Adrenal gland (tissue), 12 donors: Measurements from ENCODE around the gene NHS. TPM values are rescaled to one million over a fixed set of nuclear protein-coding genes. Genes with fewer than 3 reads are reported as not detected.
A peak's percentile ranks its signal among the peaks of the same experiment; 100 is the strongest.

Experiments used
- DNase-seq, 7 donors: peaks; one replicate each; pipeline ENCODE4 v3.0.0-alpha.2; 2019 to 2020
- H3K27ac ChIP-seq, 5 donors: fragments of 200-600 bp; sonication (generic) in 4 of 5; 1 replicate in 3 of 5; 2 replicates in 2 of 5; pipeline versions ENCODE4 v1.5.1 to v1.8.0; 2016 to 2020; ENCODE audit warnings: mild to moderate bottlenecking in 1 of 5
- H3K27me3 ChIP-seq: fragments of 200-600 bp; 2 replicates; pipeline ENCODE4 v1.8.0; 2021
- H3K36me3 ChIP-seq, 2 donors: fragments of 200-600 bp; replicated peaks in 1 of 2; 1 replicate in 1 of 2; 2 replicates in 1 of 2; pipeline versions ENCODE4 v1.5.1 to v1.8.0; 2018 to 2022
- H3K4me1 ChIP-seq, 2 donors: fragments of 200-600 bp; replicated peaks in 1 of 2; 1 replicate in 1 of 2; 2 replicates in 1 of 2; pipeline versions ENCODE4 v1.5.1 to v1.8.0; 2018 to 2021
- H3K4me3 ChIP-seq, 4 donors: fragments of 200-600 bp; sonication (generic) in 3 of 4; one replicate each; pipeline ENCODE4 v1.5.1; 2016 to 2018
- H3K9me3 ChIP-seq, 3 donors: fragments of 200-600 bp; sonication (generic) in 1 of 3; replicated peaks in 1 of 3; 1 replicate in 2 of 3; 2 replicates in 1 of 3; pipeline versions ENCODE4 v1.5.1 to v1.8.0; 2016 to 2021
- CTCF ChIP-seq, 6 experiments: fragments of 450-650 bp in 4 of 6; fragments of 200-600 bp in 2 of 6; sonication (generic) in 1 of 6; IDR thresholded peaks; 1 replicate in 5 of 6; 2 replicates in 1 of 6; pipeline versions ENCODE4 v1.5.1 to v1.8.0; 2016 to 2021; ENCODE audit warnings: antibody characterized with exemption in 6 of 6, mild to moderate bottlenecking in 2 of 6, moderate library complexity in 1 of 6
- POLR2A ChIP-seq, 2 donors: fragments of 450-650 bp; IDR thresholded peaks; one replicate each; pipeline ENCODE4 v1.6.1; 2017; ENCODE audit warnings: antibody characterized with exemption in 2 of 2, mild to moderate bottlenecking in 2 of 2, moderate library complexity in 1 of 2
- WGBS, 4 donors: extraction: QIAGEN DNeasy Blood & Tissue Kit in 2 of 4; methylation state at CpG; one replicate each; pipeline versions ENCODE4 v1.1.5 to v1.1.7; 2013 to 2017; 5-methylcytosine and 5-hydroxymethylcytosine counted together
- intact Hi-C, 2 donors: fragments of 100-400 bp; cut with DNase I; formaldehyde crosslinking; loops; one replicate each; pipeline versions ENCODE4 v1.14.1 to v1.15.0; 2022 to 2023
- polyA plus RNA-seq, 3 donors: library from polyadenylated mRNA; stranded (reverse); fragments of 200-250 nt in 2 of 3; fragments of 350-450 nt in 1 of 3; fragmentation: Illumina TruSeq in 1 of 3; extraction: RNeasy Lipid Tissue Mini Kit (QIAGEN cat#74804) in 1 of 3; gene quantifications; one replicate each; pipeline ENCODE4 v1.2.3, GENCODE V29; 2013 to 2014
- total RNA-seq, 9 donors: library from RNA; depleted of rRNA in 4 of 9; stranded (reverse); fragments of >200 nt in 4 of 9; fragments of 120-200 nt in 1 of 9; fragmentation: NEBNext Ultra II Directional in 1 of 9; extraction: Animal tissue kit (Norgen Biotek cat#: 25700) in 1 of 9; gene quantifications; one replicate each; pipeline versions ENCODE4 v1.1.0 to v1.2.4, GENCODE V29; 2013 to 2023
- donor health status: healthy with polysubstance abuse.
- donor health status: Bipolar disorder and iron deficiency.
- donor health status: DM: yes; HTN: yes; CAD: no.
- donor health status: DM: no; HTN: no; CAD: no.
- donor health status: DM: no; HTN: no; CAD: no.
- donor health status: DM: yes; HTN: yes; CAD: no.

Gene NHS
- total and polyA plus RNA-seq, 12 donors = 4.4 to 12.5 (median 6.8) TPM

GRCh38 chrX:17608888-17609287 is 233.9 kb downstream of the NHS start:
- H3K36me3 ChIP-seq = no peaks in the 10 kb centered on the region
- peaks cover 0 to 4% of the 10 kb centered on the region in 2 donors for H3K4me1 ChIP-seq
- peak in 6 of 7 donors; percentile 31 to 65 (median 46) for DNase-seq
- H3K9me3 ChIP-seq = no peaks in the 10 kb centered on the region
- H3K27me3 ChIP-seq = no peaks in the 10 kb centered on the region
- TF ChIP-seq POLR2A (IDR thresholded peaks at IDR 0.05) (no peak), CTCF (IDR thresholded peaks at IDR 0.05) (no peak)
- intact Hi-C loops = no loop called here
- H3K4me3 ChIP-seq = no peak overlapping the region
- no peak overlapping the region for H3K27ac ChIP-seq
- WGBS, 4 donors = 29 to 57% (median 48%) methylated on average over 2 of the region's 2 CpGs

GRCh38 chrX:17610788-17611187 is 235.8 kb downstream of the NHS start:
- no peak for TF ChIP-seq POLR2A (IDR thresholded peaks at IDR 0.05)
- H3K27me3 ChIP-seq = no peaks in the 10 kb centered on the region
- no peak overlapping the region for H3K27ac ChIP-seq
- H3K4me3 ChIP-seq = no peak overlapping the region
- no peaks in the 10 kb centered on the region for H3K36me3 ChIP-seq
- no peak for DNase-seq
- no peaks in the 10 kb centered on the region for H3K9me3 ChIP-seq
- peaks cover 0 to 2% of the 10 kb centered on the region in 2 donors for H3K4me1 ChIP-seq
- 77 to 96% (median 90%) methylated on average over 5 of the region's 5 CpGs for WGBS, 4 donors
- intact Hi-C loops = no loop called here

- WGBS, 4 donors = 36 to 63% (median 54%) methylated on average over 4 to 5 of the region's 5 CpGs
- Histone ChIP-seq H3K4me3 (no peak overlapping the region), H3K9me3 (no peaks in the 10 kb centered on the region), H3K4me1 (no peaks in the 10 kb centered on the region), H3K27me3 (no peaks in the 10 kb centered on the region), H3K36me3 (no peaks in the 10 kb centered on the region), H3K27ac (peak overlapping the region in 1 of 5 donors; percentile 35)
- peak; percentile 39 to 69 (median 57) for DNase-seq
- no peak for TF ChIP-seq CTCF (IDR thresholded peaks at IDR 0.05)
- TF ChIP-seq POLR2A (IDR thresholded peaks at IDR 0.05) = no peak
- intact Hi-C loops = no loop called here
Observed at GRCh38 chrX:17613979-17614588, 239.1 kb downstream of the NHS start.

GRCh38 chrX:17616936-17617335 is 241.9 kb downstream of the NHS start:
- H3K9me3 ChIP-seq = no peaks in the 10 kb centered on the region
- no peak overlapping the region for H3K27ac ChIP-seq
- WGBS, 4 donors = 74 to 82% (median 75%) methylated on average over 8 to 9 of the region's 9 CpGs
- no peaks in the 10 kb centered on the region for H3K27me3 ChIP-seq
- H3K4me1 ChIP-seq = no peaks in the 10 kb centered on the region
- no peak overlapping the region for H3K4me3 ChIP-seq
- intact Hi-C loops = no loop called here
- no peaks in the 10 kb centered on the region for H3K36me3 ChIP-seq
- TF ChIP-seq POLR2A (IDR thresholded peaks at IDR 0.05) (no peak), CTCF (IDR thresholded peaks at IDR 0.05) (no peak)
- no peak for DNase-seq

- intact Hi-C loops = no loop called here
- TF ChIP-seq POLR2A (IDR thresholded peaks at IDR 0.05) (no peak), CTCF (IDR thresholded peaks at IDR 0.05) (no peak)
- no peaks in the 10 kb centered on the region for H3K36me3 ChIP-seq
- WGBS, 4 donors = 73 to 90% (median 82%) methylated on average over 3 of the region's 3 CpGs
- H3K27me3 ChIP-seq = no peaks in the 10 kb centered on the region
- no peak overlapping the region for H3K27ac ChIP-seq
- no peaks in the 10 kb centered on the region for H3K4me1 ChIP-seq
- no peak for DNase-seq
- no peak overlapping the region for H3K4me3 ChIP-seq
- H3K9me3 ChIP-seq = no peaks in the 10 kb centered on the region
Observed at GRCh38 chrX:17617806-17618205, 242.8 kb downstream of the NHS start.
